Eye (tissue), 1 donor: ENCODE results near the gene TTC21A.

ENCODE experiments used
- DNase-seq: peaks from one replicate; pipeline ENCODE4 v3.0.0-alpha.2; 2015

TTC21A gene

DNA sequence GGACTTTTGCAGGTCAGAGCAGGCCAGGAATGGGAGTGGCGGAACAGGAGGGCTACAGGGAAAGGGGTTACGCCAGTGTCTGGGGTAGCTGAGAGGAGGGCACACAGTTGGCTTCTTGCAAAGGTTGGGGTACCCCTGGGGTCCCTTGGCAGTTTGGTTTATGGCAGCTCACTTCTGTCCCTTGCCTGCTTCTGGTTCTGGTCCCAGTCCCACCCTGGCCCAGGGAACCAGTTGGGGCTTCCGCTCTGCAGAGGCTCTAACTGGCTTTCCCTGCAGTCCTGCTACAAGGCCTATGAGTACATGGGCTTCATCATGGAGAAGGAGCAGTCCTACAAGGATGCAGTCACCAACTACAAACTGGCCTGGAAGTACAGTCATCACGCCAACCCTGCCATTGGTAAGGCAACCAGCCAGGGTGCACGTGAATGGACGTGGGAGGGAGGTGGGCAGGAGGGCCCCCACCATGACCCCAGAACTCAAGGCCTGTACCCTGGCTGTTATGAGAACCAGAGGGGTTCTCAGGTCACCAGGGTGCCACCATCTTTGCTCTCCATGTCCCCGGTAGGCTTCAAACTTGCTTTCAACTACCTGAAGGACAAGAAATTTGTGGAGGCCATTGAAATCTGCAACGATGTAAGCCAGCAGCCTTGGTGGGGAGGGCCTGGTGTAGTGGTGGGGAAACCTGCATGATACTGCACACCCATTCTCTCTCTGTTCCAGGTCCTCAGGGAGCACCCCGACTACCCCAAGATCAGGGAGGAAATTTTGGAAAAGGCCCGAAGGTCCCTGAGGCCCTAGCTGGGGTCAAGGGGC is 30.7 kb downstream of the TTC21A start:
- no peak for DNase-seq

DNA sequence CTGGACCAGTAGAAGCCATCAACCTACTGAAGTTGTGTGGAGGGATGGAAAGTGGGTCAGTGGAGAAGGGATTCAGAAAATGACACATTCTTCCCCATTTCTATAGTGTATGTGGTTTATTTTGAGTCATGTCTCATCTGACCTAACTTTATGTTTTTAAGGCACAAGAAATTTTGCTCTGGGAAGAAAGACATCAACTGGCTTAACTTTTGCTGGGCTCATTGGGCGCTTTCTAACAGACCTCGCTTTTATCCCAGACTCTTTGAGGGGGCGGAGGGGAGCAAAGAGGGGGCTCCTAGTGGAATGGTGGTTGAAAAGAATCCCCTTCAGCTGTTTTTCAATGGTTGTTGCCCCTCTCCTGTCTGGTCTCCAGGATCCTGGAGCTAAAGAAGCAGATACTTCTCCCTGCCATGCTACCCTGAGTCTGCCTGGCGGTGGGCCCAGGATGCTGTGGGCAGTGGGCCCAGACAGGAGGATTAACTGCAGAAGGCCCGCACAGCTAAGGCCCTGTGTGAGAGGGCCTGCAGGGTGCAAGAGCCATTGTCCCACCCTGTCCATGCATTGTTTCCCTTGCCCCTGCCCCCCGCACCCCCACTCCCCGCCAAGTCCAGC is 31.4 kb downstream of the TTC21A start:
- no peak for DNase-seq

DNA sequence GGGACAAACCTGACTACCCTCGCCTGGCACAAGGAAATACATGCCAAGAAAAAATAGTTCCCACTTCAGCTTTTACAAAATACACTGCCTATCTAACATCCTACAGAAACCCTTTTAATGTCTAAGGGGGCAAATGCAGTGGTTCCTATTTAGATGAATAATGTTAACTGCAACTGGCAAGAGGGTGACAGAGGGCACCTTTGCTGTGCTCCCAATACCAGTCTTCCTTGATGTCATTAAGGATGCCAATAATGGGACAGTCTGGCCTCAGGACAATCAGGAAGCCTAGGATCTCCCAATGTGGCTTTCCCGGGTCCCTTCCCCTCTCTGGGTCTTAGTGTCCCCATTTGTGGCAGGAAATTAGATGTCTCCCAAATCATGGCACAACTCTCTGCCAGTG is 32.0 kb downstream of the TTC21A start:
- no peak for DNase-seq

DNA sequence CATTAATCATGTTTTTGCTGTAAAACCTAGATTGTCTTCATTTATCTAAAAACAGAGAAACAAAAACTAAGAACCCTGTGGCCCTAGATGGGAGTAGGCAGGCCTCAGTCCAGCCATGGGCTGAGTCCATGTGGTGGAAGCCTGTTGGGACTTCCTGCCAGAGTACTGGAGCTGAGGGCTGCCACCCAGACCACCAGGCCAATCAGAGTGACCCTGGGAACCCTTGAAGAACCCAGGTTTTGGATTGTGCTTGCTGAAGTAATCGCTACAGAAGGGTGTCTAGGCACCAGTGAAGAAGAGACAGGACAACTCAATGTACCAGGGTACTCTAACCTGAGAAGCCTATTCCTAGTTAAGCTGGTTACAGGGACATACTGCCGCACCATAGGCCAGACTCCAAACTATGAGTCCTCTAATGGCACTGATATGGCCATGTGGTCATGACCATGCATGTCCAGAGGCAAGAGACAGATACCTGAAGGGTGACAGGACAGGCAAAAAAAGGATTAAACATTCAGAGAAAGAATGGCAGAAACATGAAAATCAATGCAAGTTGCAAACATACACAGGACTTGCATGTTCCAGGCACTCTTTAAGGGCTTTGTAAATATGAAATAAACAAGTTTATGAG is 33.0 kb downstream of the TTC21A start:
- no peak for DNase-seq

DNA sequence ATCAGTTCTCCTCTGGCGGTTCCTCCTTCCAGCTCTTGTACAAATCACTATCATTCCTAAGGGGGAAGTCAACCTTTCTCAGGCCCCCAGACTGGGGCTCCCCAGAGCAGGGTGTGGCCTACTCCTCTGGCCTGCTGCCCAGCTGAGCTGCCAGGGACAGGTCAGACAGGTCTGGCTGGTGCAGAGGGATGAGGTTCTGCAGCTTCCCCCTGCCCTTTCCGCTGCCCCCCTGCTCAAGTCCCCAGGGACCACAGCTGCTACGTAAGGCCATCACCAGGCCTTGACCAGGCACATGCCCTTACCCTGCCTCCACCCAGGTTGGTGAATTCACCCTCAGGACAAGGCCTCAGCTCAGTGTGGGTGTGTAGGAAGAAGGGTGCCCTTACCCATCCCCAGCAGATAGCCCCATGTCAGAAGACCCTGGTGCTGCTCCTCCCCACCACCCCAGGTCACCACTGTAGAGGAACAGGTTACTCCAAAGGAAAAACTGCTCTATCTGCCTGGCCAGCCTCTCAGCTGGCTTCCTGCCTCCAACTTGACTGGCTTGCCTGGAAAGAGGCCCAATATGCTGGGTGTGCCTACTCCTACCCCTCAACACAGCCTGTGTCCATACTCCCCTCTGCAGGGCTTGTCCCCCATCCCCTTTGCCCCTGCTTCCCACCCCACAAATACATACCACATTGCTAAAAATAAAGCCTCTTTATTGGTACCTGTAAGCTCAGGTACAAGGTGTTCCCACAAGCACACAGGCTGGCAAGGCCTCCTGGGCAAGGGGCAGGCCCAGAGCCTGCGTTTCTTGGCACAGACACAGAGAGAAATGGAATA is 33.9 kb downstream of the TTC21A start:
- DNase-seq, result no peak

DNA sequence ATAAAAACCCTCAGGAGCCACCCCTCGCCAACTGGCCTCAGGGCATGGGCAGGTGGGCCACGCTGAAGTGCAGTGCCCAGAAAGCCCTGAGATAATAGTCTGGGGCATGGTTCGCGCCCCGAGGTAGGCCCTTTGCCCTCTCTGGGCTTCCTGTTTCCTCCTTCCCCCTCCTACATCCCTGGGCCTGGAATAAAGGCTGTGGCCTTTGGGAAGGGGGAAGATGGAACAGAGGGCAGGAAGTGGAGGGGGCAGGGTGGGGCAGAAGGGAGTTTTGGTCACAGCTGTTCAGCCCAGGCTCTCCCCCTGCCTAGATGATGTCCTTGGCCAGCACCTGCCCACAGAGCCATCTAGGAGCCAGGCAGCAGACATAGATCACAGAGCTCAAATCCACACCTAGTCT is 34.6 kb downstream of the TTC21A start:
- DNase-seq, result no peak

DNA sequence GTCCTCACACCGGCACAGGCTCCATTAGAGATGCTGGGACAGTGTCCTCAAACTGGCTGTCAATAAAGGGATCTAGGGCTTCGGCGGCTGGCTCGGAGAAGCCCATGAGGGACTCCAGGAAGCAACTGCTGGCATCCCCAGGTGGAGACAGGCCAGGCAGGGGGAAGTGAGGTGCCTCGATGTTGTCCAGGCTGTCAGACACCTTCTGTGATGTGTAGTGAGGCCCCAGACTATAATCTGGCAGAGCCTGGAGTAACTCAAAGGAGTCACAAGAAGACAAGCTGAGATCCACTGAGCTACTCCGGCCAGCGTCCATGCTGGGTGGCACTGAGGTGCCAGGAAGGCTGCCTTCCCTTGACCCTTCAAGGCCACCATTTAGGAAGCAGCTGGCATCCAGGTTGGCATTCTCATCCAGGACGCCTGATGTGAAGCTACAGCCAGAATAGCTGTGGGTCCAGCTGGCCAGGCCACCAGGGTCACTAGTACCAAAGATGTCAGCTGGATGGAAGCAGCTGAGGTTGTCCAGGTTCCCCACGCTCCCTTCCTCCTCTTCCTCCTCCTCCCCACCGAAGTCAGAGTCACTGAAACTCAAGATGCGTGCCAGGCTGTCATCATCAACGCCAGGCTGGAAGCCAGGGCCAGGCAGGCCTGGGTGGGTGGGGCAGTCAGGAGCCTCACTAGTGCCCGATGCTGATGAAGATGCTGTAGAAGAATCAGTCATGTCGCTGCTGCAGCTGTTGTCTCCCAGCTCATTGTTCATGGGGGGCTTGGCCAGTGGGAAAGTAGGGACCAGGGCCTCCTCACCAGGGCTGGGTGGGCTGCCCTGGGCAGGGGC is 35.8 kb downstream of the TTC21A start:
- no peak for DNase-seq

DNA sequence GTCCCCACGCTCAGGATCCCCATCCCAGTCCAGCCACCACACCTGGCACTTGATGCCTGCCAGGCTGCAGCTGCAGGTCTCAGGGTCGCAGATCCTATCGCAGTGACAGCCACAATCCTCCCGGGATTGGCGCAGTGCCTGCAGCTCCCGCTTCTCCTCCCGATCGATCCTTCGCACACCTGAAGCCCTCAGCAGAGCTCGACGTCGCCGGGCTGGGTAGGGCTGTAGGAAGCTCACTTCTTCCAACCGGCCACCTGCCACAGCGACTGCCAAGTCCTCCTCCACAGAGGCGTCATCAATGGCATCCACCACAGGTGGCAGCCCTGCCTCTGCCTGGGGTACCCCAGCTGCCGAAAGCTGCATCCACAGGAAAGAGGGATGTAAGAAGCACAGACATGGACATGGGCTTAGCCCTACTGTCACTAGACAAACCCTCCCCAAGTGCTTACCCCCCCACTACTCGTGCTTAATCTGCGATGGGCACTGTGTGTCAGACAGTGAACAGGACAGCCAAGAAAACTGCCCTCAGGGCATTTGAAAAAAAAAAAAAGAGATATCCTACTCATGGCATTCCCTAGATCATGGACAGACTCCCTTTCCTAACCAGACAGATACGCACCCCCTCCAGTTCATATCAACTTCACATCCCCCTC is 36.7 kb downstream of the TTC21A start:
- DNase-seq, result no peak

DNA sequence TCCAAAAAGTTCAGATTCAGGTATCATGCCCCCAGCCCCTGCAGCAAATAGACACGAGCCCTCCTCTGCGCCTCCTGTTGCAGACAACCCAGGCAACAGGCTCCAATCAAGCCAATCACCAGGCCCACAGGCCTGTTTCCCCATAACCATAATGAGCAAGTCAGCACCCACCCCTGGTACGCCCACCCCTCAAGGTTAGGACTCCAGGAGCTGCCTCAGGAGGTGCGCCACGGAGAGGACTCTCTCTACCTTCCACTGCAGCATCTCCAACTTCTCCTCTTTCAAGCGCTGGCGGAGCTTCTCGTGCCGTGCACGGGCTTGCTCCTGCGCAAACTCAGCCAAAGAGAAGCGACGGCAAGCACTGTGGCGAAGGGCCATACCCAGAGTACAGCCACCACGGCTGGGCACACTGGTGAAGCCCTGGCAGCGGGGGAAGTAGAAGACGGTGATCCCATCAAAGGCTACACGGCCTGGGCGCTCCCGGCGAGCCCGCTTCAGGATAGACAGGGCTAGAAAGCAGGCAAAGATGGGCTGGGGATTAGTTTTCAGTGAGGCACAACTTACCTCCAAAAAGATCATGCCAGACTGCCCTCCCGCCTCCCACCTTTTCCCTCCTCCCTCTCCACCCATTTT is 37.4 kb downstream of the TTC21A start:
- DNase-seq, result no peak

DNA sequence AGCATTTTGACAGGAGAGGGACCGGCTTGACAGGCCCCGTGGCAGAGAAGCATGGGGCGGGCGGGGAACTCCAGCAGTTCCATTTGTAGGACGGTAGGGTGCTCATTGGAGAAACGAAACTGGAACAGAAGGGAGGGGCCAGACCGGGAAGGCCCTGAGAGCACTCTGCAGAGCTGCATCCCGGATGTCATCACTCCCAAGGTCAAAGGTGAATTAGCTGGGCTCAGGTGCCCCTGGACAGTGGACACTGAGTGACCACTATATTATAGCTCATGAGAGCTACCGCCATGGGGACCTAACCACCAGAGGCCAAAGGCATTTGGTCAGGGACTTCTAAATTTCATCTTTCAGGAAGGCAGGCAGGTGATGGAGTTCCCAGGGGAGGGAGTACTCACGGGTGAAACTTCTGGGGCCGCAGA is 38.6 kb downstream of the TTC21A start:
- DNase-seq, result no peak

DNA sequence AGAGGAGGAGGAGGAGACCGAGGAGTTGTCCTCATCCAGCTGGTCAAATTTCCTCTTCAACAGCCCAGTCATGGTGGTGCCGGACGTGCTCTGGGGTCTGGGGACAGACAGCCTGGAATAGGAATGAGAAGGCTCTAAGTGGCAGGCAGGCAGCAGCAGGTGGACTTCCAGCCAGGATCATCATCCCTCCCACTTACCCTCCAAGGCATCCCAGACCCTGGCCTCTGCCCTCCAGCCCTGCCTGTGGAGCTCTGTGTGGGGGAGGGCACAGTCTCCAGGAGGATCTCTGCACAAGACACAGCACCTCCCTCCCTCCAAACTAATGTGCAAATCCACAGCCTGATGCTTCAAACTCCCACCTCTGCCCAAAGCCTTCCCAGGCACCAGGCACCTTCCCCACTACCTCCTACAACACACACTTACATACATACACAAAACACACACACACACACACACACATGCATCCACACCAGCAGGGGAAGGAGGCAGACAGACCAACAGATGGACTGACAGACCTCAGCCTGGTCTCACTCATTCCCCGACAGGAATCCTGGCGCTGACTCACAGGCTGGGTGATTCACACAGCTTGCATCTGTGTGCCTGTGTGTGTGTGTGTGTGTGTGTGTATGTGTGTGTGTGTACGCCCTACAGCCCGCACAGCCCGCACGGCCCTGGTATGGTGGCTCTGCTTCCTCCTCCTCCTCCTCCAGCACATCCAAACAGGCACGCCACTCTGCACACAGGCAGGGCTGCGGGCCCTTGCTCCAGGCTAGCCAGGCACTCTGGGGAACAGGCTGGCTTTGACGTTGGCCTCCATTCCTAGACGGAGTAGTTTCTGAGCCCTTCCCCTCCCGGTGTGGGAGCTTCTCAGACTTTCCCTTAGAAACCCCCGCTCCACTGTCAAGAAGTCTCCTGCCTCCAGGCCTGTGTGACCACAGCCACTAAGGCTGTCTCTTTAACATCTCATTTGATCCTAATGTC is 39.4 kb downstream of the TTC21A start:
- peak; percentile 76 for DNase-seq

DNA sequence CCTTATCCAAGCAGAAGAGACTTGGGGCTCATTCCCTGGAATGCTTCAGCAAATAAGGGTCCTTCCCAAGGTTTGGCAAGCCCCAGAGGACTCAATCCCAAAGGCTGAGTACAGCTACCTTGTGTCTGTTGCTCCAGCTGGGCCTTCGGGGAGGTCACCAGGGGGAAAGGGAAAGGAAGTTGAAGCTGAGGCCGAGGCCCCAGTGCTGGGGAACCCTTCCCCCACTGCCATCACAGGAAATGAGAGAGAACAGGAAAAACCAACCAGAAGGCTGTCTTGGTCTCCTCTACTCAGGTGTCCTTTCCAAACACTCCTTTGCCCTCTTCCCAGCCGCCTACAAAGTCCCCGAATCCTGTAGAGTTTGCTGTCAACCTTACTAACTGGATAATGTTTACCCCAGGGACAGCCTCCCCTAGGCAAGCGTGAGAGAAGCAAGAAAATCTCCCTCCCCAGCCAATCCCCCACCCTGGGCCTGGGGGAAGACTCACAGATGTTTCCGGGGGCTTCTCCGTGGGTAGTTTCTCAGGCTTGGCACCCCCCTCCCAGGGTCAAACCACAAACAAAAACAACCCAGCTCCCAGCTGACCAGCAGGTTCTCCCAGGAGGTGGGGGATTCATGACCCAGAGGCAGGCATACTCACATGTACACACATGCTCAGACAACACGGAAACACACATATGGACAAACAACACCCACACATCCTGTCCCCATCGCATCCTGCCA is 40.4 kb downstream of the TTC21A start:
- DNase-seq, result peak; percentile 51

DNA sequence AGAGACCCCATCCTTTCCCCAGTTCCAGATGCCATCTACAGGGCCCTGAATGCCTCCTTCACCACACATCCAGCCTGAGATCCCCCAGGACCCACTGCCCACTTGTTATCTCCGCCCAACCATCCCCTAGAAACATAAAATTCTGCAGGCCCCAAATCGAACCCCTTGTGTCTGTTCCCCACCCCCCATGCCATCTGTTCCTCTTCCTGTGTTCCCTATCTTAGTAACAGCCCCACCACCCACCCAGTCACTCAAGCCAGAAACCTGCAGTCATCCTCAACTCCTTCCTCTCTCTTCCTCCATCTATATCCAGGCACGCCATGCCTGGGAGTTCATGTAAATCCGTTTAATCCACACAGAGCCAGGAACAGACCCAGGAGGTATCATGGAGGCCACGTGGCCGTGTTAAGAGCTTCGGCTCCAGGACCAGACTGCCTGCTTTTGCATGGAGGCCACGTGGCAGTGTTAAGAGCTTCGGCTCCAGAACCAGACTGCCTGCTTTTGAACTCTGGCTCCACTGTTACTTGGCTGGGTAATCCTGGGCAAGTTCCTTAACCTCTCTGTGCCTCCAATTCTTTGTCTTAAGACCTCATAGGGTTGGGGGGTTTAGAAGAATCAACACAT is 41.1 kb downstream of the TTC21A start:
- peak; percentile 44 for DNase-seq

DNA sequence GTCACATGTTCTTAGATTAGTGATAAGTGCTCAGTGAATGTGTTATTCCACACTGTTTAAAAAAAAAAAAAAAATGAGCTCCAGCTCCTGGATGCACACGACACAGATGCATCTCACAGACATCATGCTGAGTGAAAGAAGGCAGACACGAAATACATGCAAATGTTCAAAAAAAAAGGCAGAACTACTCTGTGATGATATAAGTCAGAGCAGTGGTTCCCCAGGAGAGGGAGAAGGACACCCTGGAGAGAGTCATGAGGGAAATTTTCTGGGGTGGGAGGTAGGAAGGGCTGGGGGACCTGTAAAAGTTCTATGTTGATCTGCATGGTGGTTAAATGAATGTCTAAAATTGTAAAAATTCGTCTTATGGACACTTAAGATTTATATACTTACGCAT is 41.6 kb downstream of the TTC21A start:
- DNase-seq, result no peak

DNA sequence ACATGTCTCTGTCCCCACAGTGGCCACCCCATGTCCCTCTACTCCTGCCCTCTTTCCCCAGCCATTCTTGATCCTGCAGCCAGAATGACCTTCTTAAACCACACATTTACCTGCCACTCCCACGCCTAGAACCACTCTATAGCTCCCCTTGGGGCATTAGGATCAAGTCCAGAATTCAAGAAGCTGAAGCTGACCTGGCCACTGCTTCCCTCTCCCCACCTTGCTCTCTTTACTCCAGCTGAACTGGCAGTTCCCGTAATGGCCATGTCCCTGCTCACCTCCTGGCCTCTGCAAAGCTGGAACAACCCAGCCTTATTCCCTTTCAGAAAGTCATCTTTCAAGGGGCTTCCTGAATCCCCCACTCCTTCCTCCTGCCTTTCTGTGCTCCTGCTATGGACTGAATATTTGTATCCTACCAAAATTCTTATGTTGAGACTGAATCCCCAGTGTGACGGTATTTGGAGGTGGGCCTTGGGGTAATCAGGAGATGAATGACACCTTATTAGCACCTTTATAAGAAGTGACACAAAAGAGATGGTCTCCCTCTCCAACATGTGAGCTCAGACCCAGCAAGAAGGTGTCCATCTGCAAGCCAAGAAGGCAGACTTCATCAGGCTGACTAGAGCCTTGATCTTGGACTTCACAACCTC is 42.1 kb downstream of the TTC21A start:
- no peak for DNase-seq

DNA sequence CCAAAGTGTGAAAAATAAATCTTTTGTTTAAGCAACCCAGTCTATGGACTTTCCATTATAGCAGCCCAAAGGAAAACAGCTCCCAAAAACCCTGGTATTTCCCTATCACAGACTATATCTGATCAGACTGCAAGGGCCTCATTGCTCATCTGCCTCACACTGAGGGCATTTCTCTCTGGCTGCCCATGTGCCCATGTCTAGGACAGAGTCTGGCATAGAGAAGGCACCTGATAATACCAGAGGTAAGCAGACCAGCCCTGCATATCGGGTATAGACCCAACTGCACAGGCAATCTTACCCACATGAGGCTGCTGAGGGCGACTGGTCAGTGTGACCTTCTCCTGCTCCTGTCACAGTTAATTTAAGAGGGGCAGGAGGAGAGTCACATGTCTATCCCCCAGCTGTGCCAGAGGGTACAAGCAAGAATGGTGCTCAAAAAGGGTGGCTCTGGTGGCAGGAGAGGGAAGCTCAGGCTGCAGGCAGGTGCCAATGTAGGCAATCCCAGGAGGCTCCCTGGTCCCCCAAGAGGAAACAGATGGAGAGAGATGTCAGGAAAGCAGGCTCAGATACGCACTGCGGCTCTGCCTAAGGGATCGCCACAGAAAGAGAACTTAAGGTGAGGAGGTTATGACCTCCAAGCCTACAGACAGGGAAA is 42.8 kb downstream of the TTC21A start:
- DNase-seq, result peak; percentile 62

DNA sequence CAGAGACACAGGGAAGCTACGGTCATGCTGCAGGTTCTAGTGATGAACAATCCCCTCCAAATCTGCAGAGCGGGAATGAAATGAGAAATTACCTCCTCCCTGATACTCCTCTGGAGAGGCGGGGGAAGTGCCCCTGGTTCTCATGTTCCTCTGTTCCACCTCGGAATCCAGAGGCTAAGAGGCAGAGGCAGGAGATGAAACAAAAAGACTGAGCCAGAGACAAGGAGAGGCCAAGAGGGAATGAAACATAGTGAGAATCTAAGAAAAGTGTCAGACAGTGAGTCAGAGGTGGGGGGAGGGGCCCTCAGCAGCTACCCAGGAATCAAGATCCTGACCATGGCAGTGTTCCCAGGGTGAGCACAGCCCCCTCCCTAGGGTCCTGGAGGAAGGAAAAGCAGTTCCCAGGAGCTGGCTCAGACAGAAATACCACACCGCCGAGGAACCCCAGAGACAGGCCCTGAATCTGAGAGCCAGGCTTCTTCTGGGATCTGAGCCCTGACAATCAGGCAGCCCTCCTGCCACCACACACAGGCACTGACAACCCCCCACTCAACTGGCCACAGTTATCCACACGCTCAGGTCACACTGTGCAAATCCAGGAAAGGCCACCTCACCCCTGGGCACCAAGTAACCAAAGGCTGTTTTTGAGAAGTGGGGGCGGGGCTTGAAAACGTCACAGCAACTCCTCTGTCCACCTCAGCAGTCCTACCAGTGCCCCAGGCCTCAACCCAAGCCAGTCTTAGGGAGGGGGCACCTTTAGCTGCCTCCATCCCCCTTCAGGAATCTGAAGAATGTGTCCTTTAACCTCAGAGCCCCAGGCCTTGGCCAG is 43.5 kb downstream of the TTC21A start:
- DNase-seq, result peak; percentile 84
